GM19467 (cell line): ENCODE measurements around the gene ZNF148.

Experiments
- ATAC-seq: cut with Tn5 transposase; IDR thresholded peaks from one replicate; pipeline ENCODE4 v1.9.1; 2021; ENCODE audit warnings: mild to moderate bottlenecking, moderate library complexity; ENCODE audit not compliant: unreplicated experiment

ZNF148 gene

DNA sequence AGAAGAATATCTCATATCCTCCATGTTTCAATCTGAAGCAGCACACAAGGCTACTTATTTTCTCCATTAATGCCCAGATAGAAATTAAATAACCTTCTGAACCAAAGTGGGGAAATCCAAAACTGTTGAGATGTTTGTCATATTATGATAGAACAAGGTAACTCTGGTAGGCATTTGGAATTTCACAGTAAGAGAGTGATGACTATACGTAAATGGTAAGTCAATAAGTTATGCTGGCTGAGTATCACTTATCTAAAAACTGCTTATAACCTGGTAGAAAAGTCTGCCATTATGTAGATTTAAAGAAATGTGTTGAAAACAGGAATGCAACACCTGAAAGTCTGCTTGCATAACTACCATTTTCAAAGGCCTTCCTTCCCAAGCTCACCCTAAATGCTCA, 145.4 kb downstream of the ZNF148 start:
- ATAC-seq, result no peak

DNA sequence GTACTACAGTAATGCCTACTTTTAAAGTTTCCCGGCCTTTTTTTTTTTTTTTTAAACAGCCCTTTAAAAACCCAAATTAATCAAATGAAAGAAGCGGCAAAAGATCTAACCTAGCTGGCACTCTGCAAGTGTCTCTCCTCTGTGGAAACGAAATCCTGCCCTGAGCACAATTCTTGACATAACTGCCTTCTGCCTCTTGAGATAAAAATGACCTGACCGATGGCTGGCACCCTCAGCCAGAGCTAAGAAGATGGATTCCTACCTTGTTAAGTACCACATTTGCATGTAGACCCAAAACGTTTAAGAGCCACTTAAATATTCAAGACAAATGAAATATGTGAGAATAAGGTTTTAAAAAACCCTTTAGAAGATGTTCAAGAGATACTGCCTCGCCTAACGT, 146.0 kb downstream of the ZNF148 start:
- no peak for ATAC-seq

DNA sequence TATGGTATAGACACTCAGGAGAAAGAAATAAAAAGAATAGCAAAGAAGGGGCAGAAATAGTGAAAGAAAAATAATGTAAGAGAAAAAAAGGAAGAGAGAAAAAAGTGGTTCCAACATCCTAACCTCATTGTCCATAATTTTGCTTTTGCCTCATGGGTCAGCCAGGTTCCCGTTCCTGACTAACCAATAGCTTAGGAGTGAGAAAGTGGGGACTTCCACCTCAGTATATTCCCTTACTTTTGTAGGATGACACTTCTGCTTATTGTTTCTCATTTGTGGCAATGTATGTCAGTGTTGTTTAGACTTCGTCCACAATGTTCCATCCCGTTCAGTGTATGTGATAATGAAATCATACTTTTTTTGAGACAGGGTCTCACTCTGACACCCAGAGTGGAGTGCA, 153.3 kb downstream of the ZNF148 start:
- no peak for ATAC-seq

DNA sequence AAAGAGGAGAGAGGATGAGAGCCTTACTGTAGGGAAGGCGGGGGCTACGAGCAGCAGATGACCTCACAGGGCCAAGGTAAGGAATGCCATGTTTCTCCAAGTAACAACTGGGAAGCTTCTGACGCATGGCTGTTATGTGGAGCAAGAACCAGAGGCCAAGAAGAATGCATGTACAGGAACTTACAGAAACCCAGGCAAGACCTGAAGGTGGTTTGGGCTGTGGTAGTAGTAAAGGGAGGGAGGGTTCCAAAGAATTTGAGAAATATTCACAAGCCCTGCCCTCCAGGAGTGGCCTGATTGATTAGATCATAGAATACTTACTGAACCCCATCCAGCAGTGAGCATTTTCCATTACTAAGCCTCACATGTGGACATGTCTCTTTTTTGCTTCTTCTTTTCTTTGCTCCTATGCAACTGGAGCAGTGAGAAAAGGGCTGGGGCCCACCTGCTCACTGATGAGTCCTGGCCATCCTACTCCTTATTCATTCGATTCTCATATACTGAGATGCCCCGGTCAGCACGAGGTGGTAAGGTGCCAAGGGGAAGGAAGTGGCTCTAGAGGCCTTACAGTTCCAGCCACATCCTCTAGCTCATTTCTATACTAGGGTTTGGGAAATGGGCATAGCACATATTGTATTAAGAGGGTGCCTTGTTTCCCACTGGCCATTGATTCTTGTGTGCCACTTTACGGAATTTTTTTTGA, 154.2 kb downstream of the ZNF148 start:
- no peak for ATAC-seq

DNA sequence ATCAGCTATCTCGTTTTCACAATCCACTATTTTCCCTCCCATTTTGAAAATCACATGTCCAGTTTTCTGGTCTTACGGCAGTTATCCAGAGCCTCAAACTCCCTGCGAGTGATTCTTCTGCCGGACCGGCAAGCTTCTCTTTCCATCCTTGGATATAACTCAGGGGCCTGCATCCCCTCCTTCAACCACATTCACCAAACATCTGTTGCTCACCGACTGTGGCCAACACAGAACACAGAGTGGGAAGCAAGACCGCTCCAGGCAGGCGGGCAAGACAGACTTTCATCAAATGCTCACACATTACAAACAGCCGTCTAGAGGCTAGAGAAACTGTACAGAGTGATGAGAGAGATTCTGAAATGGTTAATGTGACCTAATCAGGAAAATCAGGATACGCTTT, 154.9 kb downstream of the ZNF148 start:
- ATAC-seq, result no peak

DNA sequence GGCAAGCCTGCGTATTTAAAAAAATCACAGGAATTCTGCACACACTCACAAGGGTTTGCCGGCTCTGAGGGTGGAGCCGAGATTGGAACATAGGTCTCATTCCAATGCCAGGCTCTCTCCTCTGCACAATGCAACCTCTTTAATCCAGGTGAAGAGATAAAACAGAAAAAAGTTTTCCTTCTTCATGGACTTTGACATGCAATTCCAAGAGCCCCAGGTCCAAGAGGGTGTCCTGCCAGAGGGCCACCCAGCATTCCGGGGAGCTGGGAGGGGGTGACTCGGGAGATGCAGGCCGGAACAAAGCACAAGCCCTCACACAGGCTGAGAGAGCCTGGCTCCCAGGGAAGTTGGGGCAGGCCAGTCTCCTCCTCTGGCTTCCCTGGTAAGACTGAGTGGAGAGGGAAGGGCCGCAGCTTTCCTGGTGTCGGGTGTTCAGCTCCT, 155.8 kb downstream of the ZNF148 start:
- ATAC-seq, result no peak

DNA sequence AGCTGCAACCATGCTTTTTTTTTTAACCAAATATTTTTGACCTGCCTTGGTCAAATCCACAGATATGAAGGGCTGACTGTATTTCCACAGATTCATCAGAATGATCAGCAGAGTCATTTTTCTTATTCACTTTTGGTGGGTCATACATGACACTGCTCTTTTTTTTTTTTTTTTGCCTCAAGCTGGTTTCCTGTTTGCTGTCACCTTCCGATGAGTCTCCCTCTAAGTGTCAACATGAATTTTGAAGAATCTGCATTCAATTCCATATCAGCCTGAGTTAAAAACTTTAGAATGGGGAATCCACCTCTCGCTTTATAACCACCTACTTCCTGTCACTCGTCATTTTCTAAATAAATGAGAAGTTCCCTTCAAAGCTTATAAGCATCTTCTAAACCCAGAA, 160.4 kb downstream of the ZNF148 start:
- ATAC-seq, result no peak

DNA sequence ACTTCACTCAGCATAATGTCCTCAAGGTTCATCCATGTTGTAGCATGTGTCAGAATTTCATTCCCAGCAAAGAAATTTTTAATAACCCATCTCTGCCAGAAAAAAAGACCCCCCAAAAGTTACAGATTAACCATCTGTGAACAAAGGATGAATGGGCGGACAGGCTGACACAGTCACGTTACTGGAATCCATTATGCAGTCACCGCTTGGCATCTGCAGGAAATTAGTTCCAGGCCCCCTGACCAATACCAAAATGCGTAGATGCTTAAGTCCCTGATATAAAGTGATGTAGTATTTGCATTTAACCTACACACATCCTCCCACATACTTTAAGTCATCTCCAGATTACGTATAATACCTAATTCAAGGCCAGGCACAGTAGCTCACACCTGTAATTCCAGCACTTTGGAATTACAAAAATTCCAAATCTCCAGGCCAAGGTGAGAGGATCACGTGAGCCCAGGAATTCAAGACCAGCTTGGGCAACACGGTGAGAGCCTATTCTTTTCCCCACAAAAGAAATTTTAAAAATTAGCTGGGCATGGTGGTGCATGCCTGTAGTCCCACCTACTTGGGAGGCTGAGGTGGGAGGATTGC, 161.1 kb downstream of the ZNF148 start:
- ATAC-seq, result no peak

DNA sequence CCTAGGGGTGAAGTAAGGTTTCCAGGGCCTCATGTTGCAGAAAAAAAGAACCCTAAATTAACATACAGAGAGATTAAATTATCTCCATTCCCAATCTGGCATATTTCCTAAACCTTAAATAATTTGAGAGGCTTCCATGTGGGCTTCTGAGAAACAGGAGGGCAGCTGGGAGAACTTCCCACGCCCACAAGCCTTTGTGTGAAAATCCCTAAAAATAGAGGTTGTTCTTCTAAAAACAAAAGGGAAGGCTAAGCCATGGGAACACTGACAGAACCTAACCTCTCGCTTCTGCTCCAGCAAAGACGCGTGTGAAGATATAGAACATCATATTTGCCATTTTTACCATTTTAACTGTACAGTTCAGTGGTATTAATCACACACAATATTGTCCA, 161.8 kb downstream of the ZNF148 start:
- no peak for ATAC-seq

DNA sequence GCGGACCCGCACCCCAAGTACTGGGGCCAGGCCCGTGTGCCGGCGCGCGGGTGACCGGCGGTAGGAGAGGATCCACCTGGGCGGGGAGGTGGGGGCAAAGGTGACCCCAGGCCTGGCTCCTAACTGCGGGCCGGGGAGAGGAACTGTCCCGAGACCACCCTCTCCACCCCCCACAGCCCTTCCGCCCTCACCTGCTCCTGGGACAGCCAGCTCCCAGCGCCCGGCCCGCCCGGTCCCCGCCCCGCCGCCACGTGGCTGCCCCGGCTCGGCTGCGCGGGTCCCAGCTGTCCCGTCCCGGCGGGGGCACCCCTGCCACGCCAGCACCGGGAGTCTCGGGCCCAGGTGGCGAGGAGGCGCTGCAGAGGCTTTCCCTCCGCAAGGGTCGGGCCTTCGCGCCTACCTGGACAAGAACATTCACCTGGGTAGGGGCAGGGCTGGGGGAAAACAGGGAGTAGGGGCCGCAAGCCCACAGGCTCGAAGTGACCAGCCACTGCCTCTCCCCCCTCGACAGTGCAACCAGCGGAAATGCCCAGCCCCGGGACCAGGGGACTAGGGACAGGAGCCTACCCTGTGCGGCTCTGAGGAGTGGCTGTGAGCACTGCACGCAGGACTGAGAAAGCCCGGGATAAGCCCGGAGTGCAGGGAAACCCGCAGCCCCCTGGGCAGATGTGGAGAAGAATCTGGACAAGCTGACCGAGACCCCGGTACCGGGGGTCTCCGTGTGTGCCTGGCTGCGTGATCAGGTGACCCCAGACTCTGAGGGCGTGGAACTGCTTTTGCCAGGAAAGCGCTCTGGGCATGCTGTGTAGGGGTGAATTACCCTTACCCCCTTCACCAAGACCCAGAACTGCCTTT, 162.4 kb downstream of the ZNF148 start, which contains the start of gene SLC12A8:
Gene SLC12A8, minus strand, starts transcription at position 240 of the 855 bp plus-strand sequence. CDS start 1,399 bp downstream, outside the sequence.
- ATAC-seq, result no peak

DNA sequence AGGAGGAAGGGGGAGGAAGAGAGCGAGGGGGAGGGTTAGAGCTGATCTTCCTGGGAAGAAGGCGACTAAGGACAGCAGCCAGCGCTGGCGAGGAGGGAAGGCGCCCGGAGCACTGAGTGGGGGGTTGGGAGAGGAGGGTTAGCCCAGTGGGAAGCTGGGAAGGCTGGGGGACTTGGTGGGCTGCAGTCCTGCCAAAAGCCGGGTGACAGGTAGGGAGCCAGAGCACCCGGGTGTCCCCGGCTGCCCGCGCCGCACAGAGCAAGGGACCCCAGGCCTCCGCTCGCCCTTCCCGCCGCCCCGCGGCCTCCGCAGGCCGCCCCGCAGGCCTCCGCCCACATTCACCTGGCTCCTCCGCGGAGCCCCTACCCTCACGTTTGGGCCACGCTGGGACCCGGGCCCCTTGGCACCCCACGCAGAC, 163.0 kb downstream of the ZNF148 start:
- no peak for ATAC-seq

DNA sequence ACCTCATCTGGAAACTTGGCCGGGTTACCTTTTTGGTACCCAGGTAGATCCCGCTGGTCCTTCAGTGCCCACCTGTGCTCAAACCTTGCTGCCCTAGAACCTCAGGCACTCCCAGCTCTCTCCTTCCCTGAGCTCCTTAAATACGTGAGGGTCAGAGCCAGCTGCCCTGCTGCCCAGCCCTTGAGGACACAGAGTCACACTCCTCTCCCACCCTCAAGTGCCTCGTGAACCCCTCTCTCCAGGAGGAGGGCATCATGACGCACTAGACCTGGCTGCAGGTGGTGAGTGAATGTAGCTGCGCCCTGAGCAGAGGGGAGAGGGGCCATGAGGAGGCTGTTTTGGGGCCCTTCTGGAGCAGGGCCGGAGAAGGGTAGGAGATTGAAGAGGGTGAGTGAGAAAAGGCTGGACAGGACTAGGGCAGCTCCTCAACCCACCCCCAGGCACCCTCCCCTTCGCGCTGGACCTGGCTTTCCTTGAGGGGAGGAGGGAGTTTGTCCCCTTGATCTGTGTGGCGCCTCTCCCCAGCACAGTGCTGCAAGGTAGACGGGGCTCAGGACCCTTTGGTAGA, 163.5 kb downstream of the ZNF148 start:
- no peak for ATAC-seq

DNA sequence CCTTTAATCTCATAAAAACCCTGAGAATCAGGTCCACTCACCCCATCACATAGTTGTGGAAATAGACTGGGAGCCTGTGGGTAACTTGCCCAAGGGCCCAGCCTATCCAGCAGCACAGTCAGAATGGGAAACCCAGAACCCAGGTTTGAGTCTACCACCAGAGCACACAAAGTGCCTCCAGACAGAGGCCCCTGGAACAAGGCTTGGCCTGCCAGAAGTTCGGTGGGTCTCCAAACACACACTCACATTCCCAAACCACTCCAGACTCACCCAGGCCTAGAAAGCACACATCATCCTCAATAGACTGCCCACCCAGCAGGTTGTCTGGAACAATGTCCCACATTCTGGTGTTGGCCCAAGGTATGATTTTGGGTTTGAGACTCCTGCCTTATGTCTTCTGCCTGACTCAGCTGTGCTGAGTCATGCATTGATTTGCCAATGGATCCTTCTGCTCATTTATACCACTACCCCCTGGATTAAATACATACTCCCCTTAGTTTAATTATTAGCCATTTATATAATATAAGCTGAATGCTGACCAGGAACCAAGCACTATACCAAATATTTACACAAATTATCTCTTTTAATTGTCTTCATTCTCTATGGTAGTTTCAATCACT, 167.1 kb downstream of the ZNF148 start:
- no peak for ATAC-seq

DNA sequence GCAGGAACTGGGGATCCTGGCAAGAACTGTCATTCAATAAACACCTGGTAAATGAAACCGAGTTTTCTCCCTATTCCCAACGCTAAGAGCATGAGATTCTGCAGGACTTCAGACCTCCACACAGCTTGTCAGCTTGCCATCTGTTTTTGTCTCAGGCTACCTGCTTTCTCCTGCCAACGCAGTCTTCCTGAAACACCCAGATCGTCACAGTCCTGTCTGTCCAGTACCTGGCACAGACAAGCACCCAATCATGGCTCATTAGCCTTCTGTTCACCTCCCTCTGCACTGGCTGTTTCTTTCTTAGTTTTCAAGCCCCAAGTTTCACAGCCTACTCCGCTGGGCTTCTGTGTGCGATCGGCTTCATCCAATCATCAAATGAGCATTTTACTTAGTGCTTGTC, 167.6 kb downstream of the ZNF148 start:
- no peak for ATAC-seq

DNA sequence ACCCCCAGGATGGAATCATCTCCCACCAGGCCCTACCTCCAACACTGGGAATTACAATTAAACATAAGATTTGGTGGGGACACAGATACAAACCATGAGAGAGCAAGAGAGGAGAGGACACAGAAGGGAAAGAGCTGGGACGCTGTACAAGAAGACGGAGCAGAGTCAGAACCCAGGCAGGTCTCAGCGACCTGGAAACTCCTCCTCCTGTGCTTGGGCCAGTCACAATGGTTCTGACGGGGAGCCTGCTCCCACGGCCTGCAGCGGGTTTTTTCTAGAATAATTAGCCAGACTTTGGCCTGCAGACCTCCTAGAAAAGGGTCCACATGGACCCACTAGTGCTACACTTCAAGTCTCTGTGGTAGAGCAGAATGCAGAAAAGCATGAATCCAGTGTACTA, 168.2 kb downstream of the ZNF148 start:
- no peak for ATAC-seq

DNA sequence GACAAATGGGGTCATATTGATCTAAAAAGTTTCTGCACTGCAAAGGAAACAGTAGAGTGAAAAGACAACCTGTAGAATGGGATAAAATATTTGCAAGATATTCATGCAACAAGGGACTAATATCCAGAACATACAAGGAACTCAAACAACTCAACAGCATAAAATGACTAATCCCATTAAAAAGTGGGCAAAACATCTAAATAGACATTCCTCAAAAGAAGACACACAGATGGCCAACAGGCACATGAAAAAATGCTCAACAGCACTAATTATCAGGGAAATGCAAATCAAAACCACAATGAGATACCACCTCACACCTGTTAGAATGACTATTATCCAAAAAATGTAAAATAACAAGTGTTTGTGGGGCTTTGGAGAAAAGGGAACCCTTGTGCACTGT, 171.4 kb downstream of the ZNF148 start:
- no peak for ATAC-seq

DNA sequence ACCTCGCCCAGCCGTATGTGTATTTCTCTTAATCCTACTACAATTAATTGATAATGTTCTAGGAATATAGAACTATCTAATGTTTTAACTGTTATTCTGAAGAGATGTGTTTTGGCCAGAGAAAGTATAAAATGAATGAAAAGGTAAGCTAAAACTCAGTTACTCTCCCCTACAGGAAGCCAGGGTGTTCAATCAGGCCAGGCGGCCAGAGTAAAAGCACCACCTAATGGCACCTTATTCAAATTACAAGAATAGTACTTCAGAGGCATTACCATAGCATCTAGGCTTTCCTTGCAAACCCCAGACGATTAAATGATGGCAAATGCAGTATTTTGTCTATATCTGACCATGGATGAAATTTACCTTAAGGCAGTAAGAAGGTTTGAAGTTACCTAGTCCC, 172.9 kb downstream of the ZNF148 start:
- no peak for ATAC-seq

DNA sequence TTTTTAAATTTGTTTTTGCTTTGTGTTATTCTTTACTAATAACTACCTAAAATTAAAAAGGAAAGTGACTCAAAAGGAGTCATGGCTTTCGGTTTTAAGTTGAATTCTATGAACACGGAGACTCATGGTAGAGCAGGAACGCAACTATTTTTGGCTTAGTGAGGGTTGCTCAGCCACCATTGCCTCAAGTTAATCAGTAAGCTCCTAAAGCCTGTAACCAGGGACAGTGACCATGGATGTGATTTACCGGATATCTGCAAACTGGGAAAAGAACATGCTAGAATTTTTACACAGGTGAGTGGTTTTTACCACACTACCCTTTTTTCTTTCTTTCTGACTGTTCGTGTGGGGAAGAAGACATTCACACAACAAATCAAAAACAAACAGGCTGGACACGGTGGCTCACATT, 174.4 kb downstream of the ZNF148 start:
- ATAC-seq, result peak; percentile 85

DNA sequence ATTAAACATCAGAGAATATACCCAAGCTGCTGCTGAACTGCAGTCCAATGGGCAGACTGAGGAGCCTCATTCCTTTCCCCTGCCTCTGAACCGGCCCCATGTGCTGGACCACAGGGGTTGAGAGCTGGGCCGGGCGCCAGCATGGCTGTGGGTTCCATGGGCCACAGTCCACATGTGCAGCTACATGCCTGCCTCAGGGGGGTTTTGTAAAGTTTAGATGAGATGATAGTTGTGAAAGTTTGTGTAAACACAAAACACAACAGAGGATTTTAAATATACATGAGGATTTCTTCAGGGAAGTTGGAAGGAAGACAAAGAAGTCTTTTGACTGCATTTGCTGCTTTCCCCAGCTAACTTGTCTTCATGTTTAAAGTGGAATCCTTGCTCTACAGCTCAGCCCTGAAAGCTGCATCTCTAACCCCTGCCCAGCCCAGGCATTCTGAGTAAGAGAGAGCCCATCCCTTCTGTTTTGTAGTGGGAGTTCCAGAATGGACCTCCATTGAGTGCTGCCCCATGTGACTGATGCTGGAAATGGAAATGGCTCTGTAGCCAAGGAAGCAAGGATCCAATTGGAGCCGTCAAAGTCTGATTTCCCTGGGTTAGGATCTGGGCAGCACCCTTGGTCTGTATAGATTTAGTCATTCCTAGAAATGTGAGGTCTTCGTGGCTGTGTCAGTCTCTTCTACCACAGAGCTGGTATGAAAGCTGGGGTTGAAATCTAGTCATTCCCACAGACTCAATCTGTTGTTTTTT, 180.1 kb downstream of the ZNF148 start:
- no peak for ATAC-seq
